ENCODE measurements around the gene DNAH17. TPM values are rescaled to one million over a fixed set of nuclear protein-coding genes. Genes with fewer than 3 reads are reported as not detected.

Gene DNAH17
- total RNA-seq, 1 donor from 2014 or later: 0.45 TPM

DNA sequence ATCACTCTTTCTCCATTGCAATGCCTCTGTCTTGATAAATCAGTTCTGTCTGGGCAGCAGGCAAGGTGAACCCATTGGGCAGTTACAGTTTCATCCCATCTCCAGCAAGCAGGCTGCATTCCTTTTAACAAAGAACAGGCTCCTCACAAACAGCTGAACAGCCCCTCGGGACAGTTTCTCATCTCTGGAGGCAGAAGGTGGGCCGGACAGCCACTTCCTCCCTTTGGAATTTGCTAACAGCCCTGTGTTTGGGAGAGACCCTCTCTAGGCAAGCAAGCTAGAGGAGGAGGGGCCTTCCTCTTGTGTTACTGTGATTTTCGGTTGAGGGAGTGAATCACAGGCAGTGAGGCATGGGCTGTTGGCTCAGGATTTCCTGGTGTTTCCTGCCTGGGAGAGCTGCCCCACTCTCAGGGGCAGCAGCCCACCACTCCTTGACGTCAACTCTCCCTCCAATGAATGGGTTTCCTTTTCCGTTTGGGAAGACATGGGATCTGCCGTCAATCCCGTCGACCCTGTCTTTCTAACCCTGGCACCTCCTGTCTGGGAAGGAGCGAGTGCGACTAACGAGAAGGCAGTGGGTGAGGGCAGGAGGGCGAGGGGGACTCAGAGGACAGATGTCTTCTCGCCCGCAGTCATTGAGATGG is 202.4 kb downstream of the DNAH17 start:
- no peak for DNase-seq (ENCODE audit: low spot score)

DNA sequence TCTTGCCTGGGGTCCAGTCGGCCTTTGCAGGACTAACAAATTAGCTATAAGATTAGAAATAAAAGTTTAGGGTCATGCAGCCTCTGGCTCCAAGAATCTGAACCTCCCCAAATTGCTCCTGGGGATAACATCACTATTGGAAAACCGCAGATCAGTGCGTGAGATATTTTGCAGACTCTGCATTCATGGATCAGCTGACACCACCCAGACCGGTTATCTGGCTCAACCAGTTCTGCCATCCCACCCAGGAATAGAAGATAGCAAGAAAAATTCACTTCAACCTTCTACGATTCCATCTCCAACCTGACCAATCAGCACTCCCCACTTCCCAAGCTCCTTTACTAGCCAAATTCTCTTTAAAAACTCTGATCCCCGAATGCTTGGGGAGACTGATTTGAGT is 203.0 kb downstream of the DNAH17 start:
- no peak for DNase-seq (ENCODE audit: low spot score)

Other genes starting within 250 kb of the DNAH17 start
- 491 TPM for gene SOCS3, start 217.3 kb downstream of the DNAH17 start, total RNA-seq
- gene PGS1, start 198.7 kb downstream of the DNAH17 start, total RNA-seq: 64.0 TPM
- gene CYTH1, start 204.9 kb upstream of the DNAH17 start, total RNA-seq: 54.9 TPM